Suprapubic skin (tissue), 4 donors: ENCODE data around the gene NAGLU.

Experiments
- CTCF ChIP-seq, 2 donors: fragments of 200-600 bp in 1 of 2; fragments of 450-650 bp in 1 of 2; sonication (generic) in 1 of 2; IDR thresholded peaks; one replicate each; pipeline ENCODE4 v1.5.1; 2016 to 2019; ENCODE audit warnings: antibody characterized with exemption in 2 of 2, mild to moderate bottlenecking in 1 of 2, moderate library complexity in 1 of 2
- EP300 ChIP-seq: sonication (generic); formaldehyde crosslinking; IDR thresholded peaks from one replicate; pipeline ENCODE4 v1.6.1; 2017; ENCODE audit warnings: antibody characterized with exemption
- POLR2A ChIP-seq, 2 donors: fragments of 450-650 bp; IDR thresholded peaks; one replicate each; pipeline ENCODE4 v1.6.1; 2017; ENCODE audit warnings: antibody characterized with exemption in 2 of 2, mild to moderate bottlenecking in 2 of 2, moderate library complexity in 2 of 2
- POLR2AphosphoS5 ChIP-seq, 3 donors: sonication (generic); formaldehyde crosslinking; IDR thresholded peaks; one replicate each; pipeline ENCODE4 v1.6.1; 2017; ENCODE audit warnings: antibody characterized with exemption in 3 of 3

GRCh38 chr17:42553161-42553818, 17.2 kb downstream of the NAGLU start:
- no peak for TF ChIP-seq POLR2A (IDR thresholded peaks at IDR 0.05)
- TF ChIP-seq EP300: no peak
- TF ChIP-seq CTCF (IDR thresholded peaks at IDR 0.05): no peak
- TF ChIP-seq POLR2AphosphoS5 (IDR thresholded peaks at IDR 0.05): no peak
